Thoracic aorta (tissue), 2 donors: ENCODE data around the gene ZNF716. TPM values are rescaled to one million over a fixed set of nuclear protein-coding genes. Genes with fewer than 3 reads are reported as not detected.

Experiments
- ATAC-seq: fragments of 150-250 bp; one replicate; pipeline ENCODE4 v1.8.0; 2017; ENCODE audit warnings: low read depth; ENCODE audit not compliant: insufficient number of reproducible peaks, low FRiP score
- DNase-seq: peaks from one replicate; pipeline ENCODE4 v3.0.0-alpha.2; 2020; ENCODE audit warnings: low spot score
- H3K27ac ChIP-seq, 2 donors: fragments of 200-600 bp; sonication (generic); 1 replicate in 1 of 2; 2 replicates in 1 of 2; pipeline ENCODE4 v1.5.1; 2016; ENCODE audit warnings: mild to moderate bottlenecking in 2 of 2, moderate library complexity in 2 of 2
- H3K27me3 ChIP-seq: fragments of 200-600 bp; sonication (generic); replicated peaks from 2 replicates; pipeline ENCODE4 v1.6.0; 2016; ENCODE audit warnings: mild to moderate bottlenecking; ENCODE audit not compliant: insufficient read depth
- H3K36me3 ChIP-seq: fragments of 200-600 bp; sonication (generic); one replicate; pipeline ENCODE4 v1.5.1; 2016
- H3K4me1 ChIP-seq, 2 donors: fragments of 200-600 bp; sonication (generic); 1 replicate in 1 of 2; 2 replicates in 1 of 2; pipeline versions ENCODE4 v1.5.1 to v1.6.0; 2016; ENCODE audit warnings: low read depth in 2 of 2, mild to moderate bottlenecking in 1 of 2; ENCODE audit not compliant: control insufficient read depth in 1 of 2
- H3K4me3 ChIP-seq: fragments of 200-600 bp; sonication (generic); 2 replicates; pipeline ENCODE4 v1.5.1; 2016; ENCODE audit warnings: mild to moderate bottlenecking
- H3K9me3 ChIP-seq: fragments of 200-600 bp; sonication (generic); 2 replicates; pipeline ENCODE4 v1.5.1; 2016
- total RNA-seq, 2 donors: library from RNA; depleted of rRNA; stranded (reverse); fragments of >200 nt; gene quantifications; one replicate each; pipeline versions ENCODE4 v1.1.0 to v1.2.3, GENCODE V29; 2016
- TF ChIP-seq, protein P1 (sequence below): fragments of 200-600 bp; sonication (generic); IDR thresholded peaks from one replicate; pipeline ENCODE4 v1.5.1; 2019; ENCODE audit warnings: antibody characterized with exemption

Gene ZNF716
- total RNA-seq, 2 donors from 2014 or later = not detected

DNA sequence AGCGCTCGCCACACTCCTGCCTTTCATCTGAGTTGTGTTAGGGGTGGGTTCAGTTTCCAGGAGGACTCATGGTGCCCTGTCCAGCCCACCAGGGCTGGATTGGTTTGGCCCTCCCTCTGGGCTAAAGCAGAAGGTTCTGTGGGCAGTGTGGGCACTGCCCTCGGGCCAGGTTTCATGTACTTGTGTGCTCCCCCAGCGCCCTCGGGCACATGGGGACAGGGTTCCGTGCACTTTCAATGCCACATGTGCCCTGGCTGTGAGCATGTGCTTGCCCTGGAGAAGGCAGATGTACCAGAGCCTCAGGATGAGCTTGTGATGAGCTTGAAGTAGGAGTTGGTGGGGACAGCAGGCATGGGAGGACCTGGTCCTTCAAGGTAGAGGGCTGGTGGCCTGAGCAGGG lies 35.6 kb upstream of the ZNF716 start:
- Histone ChIP-seq H3K36me3 (no peaks in the 10 kb centered on the region), H3K4me3 (no peak overlapping the region), H3K4me1 (no peaks in the 10 kb centered on the region), H3K9me3 (no peaks in the 10 kb centered on the region), H3K27me3 (no peaks in the 10 kb centered on the region), H3K27ac (no peak overlapping the region)
- ATAC-seq = no peak
- TF ChIP-seq, protein P1, sequence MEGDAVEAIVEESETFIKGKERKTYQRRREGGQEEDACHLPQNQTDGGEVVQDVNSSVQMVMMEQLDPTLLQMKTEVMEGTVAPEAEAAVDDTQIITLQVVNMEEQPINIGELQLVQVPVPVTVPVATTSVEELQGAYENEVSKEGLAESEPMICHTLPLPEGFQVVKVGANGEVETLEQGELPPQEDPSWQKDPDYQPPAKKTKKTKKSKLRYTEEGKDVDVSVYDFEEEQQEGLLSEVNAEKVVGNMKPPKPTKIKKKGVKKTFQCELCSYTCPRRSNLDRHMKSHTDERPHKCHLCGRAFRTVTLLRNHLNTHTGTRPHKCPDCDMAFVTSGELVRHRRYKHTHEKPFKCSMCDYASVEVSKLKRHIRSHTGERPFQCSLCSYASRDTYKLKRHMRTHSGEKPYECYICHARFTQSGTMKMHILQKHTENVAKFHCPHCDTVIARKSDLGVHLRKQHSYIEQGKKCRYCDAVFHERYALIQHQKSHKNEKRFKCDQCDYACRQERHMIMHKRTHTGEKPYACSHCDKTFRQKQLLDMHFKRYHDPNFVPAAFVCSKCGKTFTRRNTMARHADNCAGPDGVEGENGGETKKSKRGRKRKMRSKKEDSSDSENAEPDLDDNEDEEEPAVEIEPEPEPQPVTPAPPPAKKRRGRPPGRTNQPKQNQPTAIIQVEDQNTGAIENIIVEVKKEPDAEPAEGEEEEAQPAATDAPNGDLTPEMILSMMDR = no peak
- DNase-seq = no peak

DNA sequence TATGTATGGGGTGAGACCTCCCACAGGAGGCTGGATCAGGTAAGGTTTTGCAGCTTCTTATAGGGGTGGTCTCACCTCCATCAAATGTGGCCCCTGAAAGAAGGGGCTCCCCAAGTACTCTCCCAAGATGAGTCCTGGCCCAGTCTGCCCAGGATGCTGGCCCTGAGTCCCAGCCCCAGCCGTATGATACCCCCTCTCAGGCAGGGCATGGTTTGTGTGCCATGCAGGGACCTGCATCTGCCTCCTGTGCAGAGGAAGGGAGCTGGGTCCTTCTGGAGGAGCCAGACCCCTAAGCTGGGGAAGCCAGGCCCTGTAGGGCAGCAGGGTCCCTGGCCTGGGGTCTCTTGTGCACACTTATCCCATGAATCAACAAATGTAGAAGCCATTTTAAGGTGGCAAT lies 35.1 kb upstream of the ZNF716 start:
- Histone ChIP-seq H3K4me3 (no peak overlapping the region), H3K27ac (no peak overlapping the region), H3K4me1 (no peaks in the 10 kb centered on the region), H3K36me3 (no peaks in the 10 kb centered on the region), H3K9me3 (no peaks in the 10 kb centered on the region), H3K27me3 (no peaks in the 10 kb centered on the region)
- TF ChIP-seq, protein P1 = no peak
- no peak for ATAC-seq
- no peak for DNase-seq

DNA sequence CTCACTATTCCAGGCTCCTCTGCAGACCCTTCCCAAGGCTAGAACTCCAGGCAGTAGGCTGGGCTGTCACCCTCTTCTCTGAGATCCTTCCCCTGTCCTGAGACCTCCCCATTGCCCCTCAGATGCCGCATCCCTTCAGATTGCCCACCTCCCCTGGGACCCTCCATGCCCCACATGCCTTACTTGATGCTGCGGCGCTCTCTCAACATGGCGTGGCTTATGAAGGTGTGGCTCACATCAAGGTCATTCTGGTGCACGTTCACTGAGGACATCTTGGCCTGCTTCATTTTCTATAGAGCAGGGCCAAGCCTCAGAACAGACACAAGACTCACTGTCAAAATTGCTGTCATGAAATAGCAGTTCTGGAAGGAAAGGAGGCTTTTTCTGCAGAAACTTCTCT lies 34.7 kb upstream of the ZNF716 start:
- TF ChIP-seq, protein P1 = no peak
- no peak overlapping the region for H3K4me3 ChIP-seq
- no peak for ATAC-seq

DNA sequence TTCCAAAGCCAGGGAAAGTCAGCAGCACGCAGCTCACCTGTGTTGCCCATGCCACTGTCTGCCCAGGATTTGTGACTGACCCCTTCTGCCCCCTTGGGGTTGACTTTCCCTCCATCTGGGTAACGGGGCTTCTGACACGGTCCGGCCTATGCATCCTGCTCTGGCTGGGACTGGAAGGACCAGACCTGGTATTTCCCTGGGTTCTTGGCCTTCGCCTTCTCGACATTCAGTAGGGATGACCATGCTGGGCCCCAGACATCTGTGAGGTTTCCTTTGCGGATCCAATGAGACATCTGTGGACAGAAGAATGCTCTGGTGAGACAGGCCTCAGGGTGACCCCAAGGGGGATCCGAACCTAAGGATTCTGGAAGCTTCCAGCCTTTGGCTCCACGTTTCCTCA lies 34.2 kb upstream of the ZNF716 start:
- H3K27ac ChIP-seq = no peak overlapping the region
- H3K9me3 ChIP-seq = no peaks in the 10 kb centered on the region
- DNase-seq (no peak), ATAC-seq (no peak)
- no peaks in the 10 kb centered on the region for H3K36me3 ChIP-seq
- no peak overlapping the region for H3K4me3 ChIP-seq
- no peaks in the 10 kb centered on the region for H3K27me3 ChIP-seq
- H3K4me1 ChIP-seq = no peaks in the 10 kb centered on the region
- TF ChIP-seq, protein P1 = no peak

More for the DNA sequence above, 34.7 kb upstream of the ZNF716 start:
- Histone ChIP-seq H3K9me3 (no peaks in the 10 kb centered on the region), H3K36me3 (no peaks in the 10 kb centered on the region), H3K27ac (no peak overlapping the region), H3K27me3 (no peaks in the 10 kb centered on the region), H3K4me1 (no peaks in the 10 kb centered on the region)
- no peak for DNase-seq

DNA sequence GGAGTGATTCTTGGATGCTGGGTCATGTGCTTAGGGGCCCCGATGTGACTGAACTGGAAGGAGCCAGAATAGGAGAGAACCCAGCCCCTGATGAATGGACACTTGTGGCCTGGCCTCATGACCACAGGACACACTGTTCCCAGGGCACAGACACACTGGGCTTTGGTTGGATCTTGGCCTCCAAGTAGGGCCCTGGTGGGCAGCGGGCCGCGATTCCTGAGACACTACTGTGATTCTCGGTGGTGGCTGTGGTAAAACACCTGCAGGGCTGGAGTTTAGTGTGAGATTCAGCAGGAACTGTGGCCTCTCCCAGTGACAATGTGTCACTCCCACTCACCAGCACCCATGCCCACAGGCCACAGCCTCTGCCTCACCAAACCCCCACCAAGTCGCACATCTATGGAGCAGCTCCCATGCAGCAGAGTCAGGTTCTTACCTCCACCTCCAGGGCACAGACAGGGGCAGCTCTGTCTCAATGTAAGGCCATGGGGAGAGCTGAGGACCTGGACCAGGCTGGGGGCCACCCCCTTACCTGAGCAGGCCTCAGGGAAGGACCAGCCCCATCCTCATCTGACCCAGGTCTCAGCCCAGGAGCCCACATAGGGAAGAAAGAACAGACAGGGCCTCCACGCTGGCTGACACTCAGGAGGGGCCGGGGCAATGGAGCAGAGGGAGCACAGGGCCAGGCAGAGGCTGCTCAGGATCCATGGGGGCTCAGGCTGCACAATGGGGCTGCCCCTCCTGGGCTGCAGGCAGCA lies 33.2 kb upstream of the ZNF716 start:
- Histone ChIP-seq H3K27ac (no peak overlapping the region), H3K27me3 (no peaks in the 10 kb centered on the region), H3K4me1 (no peaks in the 10 kb centered on the region), H3K4me3 (no peak overlapping the region), H3K9me3 (no peaks in the 10 kb centered on the region), H3K36me3 (no peaks in the 10 kb centered on the region)
- TF ChIP-seq, protein P1 = no peak
- ATAC-seq = no peak
- DNase-seq = no peak
